GM10248 (cell line): Measurements from ENCODE around the gene SPCS1.

Experiments used
- CTCF ChIA-PET: fragments of 300-600 bp; sonication (Branson Sonifier 250); formaldehyde crosslinking; extraction: SDS; loops from one replicate; lab custom pipeline; 2021; ENCODE audit warnings: antibody characterized with exemption; lab: Yijun Ruan, JAX
- POLR2A ChIA-PET: fragments of 350-650 bp; sonication (Branson Sonifier 250); formaldehyde crosslinking; extraction: SDS; loops from one replicate; lab custom pipeline; 2020; ENCODE audit warnings: antibody characterized with exemption; lab: Yijun Ruan, JAX
- DNase-seq: peaks from one replicate; pipeline ENCODE4 v3.0.0; 2012; ENCODE audit errors: extremely low spot score
- CTCF ChIP-seq: IDR thresholded peaks from 2 replicates; pipeline ENCODE4 v1.5.1; 2012; ENCODE audit warnings: mild to moderate bottlenecking, low read depth; ENCODE audit errors: extremely low read depth, missing control alignments, control extremely low read depth

The SPCS1 gene

DNA sequence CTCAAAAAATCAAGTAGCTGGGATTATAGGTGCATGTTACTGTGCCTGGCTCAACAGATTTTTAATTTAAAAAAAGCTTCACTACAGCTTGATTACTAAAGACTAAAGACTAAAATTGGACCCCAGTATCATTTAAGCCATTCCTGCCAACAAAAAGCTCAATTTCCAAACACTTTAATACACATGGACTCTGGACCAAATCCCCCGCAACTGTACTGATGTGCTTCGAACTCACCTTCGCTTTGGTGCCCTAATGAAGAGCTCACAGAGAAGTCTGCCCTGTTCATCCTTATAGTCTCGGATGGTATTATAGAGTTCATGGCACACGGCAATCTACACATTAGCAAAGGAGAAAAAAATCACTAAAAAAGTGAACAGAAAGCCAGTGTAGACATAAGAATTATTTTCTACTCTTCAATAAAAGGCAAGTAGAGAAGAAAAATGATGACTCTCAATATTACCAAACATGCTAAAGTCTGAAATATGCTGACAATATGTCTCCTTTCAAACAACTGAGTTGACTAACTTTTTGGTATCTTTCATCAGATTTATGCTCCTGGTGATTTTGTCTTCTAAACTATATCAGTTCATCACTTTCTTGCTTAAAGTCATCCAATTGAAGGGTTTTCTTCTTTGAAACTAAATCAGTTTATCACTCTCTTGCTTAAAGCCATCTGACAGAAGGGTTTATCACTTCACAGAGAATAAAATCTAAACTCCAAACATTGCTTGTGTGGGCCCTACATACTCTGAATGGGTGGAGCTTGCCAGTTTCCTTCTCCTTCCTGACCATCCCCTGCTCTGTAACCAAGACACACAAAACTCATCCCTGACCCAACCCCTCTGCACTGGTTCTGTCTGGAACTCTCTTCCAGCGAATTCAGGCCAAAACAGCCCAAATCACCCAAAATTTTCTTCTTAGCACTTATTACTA is 27.4 kb upstream of the SPCS1 start:
- DNase-seq = no peak
- POLR2A ChIA-PET = no interaction called here
- CTCF ChIA-PET = interaction anchor here (1.3 to 1.5 kb wide), 2 partner anchors 10 to 13 kb away, joined by 4 read pairs; no protein-coding TSS in a partner anchor
- no peak for TF ChIP-seq CTCF

DNA sequence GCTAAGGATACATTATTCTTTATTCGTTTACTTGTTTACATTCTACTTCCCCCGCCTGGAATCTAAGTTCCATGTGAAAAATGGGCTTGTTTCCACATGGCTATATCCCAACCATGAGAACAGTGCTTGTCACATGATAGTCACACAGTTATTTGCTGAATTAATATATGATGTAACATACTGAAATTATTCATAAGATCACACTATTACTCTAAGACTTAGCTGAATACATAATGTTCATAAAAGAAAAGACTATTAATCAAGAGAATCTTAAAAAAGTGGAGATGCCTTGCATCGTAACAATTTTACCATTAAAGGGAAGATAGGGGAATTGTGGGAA is 26.7 kb upstream of the SPCS1 start:
- POLR2A ChIA-PET = no interaction called here
- no peak for DNase-seq
- CTCF ChIA-PET = interaction anchor here (1.3 to 1.5 kb wide), 2 partner anchors 11 to 13 kb away, joined by 4 read pairs; no protein-coding TSS in a partner anchor
- no peak for TF ChIP-seq CTCF

GRCh38 chr3:52679811-52680210 is 26.1 kb upstream of the SPCS1 start:
- ChIA-PET CTCF (interaction anchor here (1.3 to 1.5 kb wide), 2 partner anchors 11 to 14 kb away, joined by 4 read pairs; no protein-coding TSS in a partner anchor), POLR2A (no interaction called here)
- no peak for TF ChIP-seq CTCF
- no peak for DNase-seq

GRCh38 chr3:52681596-52681995 is 24.3 kb upstream of the SPCS1 start:
- CTCF ChIA-PET = interaction anchor here (1.4 to 1.6 kb wide), 3 partner anchors 10 to 213 kb away, joined by 3 to 4 read pairs (median 3); no protein-coding TSS in a partner anchor
- POLR2A ChIA-PET = no interaction called here
- DNase-seq = no peak
- no peak for TF ChIP-seq CTCF

DNA sequence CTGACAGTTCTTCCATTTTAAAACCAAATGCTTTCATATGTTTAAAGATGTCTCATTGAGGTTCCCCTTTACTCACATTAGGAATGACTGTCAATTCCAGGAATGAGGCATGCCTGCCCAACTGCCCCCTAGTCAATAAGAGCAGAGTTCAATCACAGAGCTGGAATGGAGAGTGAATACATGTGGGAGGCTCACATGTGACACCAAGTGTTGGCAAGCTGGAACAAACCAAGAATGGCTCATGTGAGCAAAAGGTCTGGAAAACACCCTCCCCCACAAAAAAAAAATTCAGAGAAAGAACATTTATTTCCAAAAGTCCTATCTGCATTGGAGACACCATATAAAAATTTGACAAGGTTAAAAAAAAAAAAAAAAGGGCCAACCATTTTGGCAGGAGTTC is 23.9 kb upstream of the SPCS1 start:
- DNase-seq = no peak
- ChIA-PET POLR2A (no interaction called here), CTCF (interaction anchor here (1.4 to 1.6 kb wide), 3 partner anchors 10 to 213 kb away, joined by 3 to 4 read pairs (median 3); no protein-coding TSS in a partner anchor)
- TF ChIP-seq CTCF = peak; percentile 20

GRCh38 chr3:52683611-52684010 is 22.3 kb upstream of the SPCS1 start:
- ChIA-PET CTCF (no interaction called here), POLR2A (no interaction called here)
- no peak for TF ChIP-seq CTCF
- DNase-seq = no peak
